HG03139 (cell line): ENCODE data around the gene ELAC2.

ENCODE experiments used
- ATAC-seq: cut with Tn5 transposase; IDR thresholded peaks from one replicate; pipeline ENCODE4 v1.9.1; 2021; ENCODE audit not compliant: unreplicated experiment

The ELAC2 gene

GRCh38 chr17:13016881-13017654 lies 759 bp downstream of the ELAC2 start:
- peak; percentile 19 for ATAC-seq

GRCh38 chr17:13014801-13015200 lies 3.0 kb downstream of the ELAC2 start:
- no peak for ATAC-seq

DNA sequence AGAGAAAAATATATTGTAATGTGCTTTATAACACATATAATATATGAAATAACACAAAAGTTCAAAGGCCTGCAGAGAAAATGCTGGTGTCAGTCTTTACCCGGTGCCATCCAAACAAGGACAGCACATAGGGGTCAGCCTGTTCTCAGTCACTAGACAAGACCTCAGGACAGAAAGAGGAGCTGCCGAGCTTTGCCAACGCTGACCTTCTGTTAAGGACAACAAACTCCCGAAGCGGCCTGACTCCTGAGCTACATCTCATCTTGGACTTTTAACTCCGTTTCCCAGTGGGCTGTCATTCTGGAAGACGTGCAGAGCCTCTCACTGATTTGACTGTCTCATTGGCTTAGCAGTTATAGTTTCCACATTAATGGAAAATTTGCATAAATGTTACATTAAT lies 6.9 kb downstream of the ELAC2 start:
- no peak for ATAC-seq

GRCh38 chr17:13008461-13008860 lies 9.4 kb downstream of the ELAC2 start:
- ATAC-seq: no peak

DNA sequence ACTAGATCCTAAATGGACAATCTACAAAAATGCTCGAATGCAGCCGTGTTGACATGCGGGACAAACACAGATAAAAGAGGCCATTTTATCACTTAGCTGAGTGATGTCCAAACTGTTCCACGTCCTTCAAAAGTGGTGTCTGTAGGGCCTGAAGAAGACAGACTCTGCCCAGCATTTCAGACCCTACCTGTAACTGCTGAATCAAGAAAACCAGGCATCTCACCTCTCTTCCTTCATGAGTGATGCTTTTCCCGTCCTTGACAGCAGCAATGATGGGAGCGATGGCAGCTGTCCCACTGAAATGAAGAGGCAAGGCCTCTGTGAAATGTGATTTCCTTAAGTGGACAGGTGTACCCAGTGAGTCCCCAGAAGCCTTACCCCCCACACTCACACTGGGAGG lies 12.3 kb downstream of the ELAC2 start:
- no peak for ATAC-seq

DNA sequence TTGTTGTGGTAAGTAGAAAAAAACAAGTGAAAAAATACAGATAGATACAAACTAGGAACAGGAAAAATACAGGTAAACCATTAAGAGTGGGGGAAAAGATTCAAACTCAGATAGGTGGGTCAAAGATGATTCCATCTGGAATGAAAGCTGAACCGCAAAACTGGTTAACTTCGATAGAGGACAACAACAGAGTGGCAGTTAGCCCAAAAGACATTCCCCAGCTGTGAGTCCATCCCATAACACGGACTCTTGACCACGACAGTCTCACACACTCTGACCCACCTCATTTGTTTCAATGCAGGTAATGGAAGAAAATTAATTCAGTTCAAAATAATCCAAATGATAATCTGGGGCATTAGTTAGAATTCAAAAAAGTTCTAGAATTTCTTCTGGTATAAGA lies 13.5 kb downstream of the ELAC2 start:
- ATAC-seq: no peak

- ATAC-seq: no peak
Measured at GRCh38 chr17:13003927-13004326, 13.9 kb downstream of the ELAC2 start.

DNA sequence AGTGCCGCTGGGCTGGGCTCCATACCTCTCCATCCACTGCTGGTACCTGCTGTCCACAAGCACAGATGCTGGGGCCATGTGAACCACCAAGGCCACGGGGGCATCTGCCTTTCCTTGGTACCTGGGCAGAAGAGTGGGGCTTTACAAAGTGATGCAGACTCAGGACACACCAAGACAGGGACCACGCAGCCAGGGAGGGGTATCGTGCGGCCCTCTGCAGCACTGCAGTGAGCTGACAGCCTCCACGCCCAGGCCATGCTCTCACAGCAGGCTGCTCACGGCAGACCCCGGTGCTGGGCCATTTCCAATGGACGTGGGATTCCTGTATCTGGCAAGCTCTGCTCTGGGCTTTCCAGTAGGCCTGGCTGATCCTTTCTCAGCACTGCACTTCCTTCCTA lies 14.4 kb downstream of the ELAC2 start:
- no peak for ATAC-seq

GRCh38 chr17:13002761-13003453 lies 14.9 kb downstream of the ELAC2 start:
- no peak for ATAC-seq

- no peak for ATAC-seq
Measured at GRCh38 chr17:13001991-13002615, 15.7 kb downstream of the ELAC2 start.

DNA sequence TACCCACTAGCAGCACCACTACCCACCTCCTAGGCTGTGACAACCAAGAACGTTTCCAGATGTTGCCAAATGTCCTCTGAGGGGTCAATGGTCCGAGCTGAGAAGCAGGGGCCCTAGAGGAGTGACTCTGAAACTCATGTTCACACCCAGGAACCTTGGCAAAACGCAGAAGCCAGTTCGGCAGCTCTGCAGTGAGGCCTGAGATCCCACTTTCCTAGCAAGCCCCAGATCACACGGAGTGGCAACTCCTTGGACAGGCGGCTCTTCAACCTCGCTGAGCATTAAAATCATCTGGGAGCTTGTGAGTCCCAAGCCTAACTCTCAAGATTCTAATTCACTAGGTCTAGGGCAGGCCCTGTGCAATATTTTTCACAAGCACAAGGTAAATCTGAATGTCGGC lies 17.3 kb downstream of the ELAC2 start:
- no peak for ATAC-seq

- no peak for ATAC-seq
Measured at GRCh38 chr17:12998874-12999273, 19.0 kb downstream of the ELAC2 start.

DNA sequence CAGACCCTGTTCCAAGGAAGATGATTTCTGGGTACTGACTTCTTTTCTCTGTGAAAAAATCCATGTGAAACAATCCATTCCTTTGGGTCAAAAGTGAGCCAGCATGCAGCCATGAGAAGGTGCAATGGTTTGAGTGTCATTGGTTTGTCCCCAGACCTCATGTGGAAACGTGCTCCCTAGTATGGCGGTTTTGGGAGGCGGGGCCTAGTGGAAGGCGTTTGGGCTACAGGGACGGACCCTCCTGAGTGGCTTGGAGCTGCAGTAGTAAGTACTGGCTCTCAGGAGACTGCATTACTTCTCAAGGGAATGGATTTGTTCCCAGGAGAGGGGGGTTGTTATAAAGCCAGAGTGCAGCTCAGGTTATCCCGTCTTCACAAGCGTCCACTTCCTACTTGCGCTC lies 19.4 kb downstream of the ELAC2 start:
- no peak for ATAC-seq

- ATAC-seq: no peak
Measured at GRCh38 chr17:12996941-12997340, 20.9 kb downstream of the ELAC2 start.

- no peak for ATAC-seq
Measured at GRCh38 chr17:12996357-12996756, 21.5 kb downstream of the ELAC2 start.

DNA sequence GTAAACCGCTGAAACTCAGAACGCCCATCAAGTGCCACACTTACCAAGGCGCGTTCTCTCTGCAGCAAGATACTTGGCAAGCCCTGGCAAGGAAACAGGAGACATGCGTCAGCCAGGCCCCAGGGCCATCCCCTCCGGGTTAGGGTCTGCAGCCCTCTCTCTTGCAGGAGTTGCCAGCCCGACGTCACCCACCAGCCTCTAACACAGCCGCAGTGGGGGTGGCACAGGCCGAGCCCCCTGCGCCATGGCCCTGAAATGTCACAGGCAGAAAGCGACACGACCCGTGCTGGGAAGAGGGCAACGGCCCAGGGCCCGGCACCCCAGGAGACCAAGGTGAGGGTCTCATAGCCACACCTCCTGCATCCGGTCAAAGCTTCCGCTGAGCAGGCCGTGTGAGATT lies 21.9 kb downstream of the ELAC2 start:
- no peak for ATAC-seq

DNA sequence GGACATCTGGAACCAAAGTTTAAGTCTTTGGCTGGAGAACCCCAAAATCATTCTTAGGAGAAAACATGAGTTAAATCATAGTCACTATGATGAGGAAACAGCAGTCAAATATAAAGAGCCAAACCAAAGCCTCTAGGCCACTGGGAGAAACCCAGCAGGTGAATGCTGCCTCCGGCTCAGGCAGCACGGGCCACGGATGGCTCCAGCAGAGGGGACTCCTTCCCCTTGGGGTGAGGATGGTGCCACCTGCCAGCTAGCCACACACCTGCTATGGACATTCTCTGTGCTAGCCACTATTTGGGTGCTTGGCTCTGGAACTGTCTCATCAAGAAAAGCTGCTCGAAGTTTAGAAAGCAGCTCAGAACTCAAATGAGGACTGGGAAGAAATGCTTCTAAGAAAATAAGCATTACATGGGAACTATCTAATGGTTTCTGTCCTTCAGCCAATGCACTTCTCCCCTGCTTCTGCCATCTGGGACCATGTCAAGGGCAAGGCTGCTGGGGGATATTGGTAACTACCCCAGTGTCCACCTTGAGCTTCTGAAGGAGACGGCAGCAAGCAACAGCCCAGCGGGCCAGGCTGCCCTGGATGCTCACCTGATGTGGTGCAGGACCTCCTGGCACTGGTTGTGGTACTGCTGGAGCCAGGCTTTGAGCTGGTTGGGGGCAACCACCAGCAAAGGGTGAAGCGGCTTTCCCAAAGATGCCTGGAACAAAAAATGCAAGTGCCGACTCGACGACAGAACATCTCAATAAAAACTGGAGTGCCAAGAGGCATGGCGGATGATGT lies 22.5 kb downstream of the ELAC2 start:
- ATAC-seq: no peak

DNA sequence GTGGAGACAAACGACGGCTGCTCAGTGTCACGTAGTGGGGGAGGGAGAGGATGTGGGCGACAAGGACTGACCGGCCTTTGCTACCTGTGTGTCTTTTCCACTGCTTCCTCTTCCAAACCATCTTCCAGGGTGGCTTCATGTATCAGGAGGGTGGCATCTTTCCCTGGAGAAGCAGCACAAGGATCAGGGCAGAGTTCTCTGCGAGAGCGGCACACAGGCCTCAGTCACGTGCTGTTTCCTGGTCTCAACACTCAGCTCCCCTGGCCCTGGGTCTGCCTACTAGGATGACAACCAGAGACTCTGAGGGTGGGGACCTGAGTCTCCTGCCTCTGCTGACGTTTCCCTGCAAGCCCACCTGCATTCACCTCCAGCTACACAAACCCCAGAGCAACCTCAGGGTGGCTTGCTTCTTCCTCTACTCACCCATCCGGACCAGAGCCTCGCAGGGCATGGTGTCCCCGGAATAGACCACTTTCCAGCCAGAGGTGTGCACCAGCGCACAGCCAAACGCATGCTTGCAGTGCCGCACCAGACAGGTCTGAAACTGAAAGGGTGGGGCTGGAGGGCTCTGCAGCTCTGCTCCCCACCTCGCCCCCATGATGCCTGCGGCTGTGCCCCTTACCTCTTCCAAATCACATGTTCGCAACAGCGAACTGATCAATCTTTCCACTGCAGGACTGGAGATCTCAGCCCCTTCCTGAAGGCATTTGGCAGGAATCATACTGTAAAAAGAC lies 23.3 kb downstream of the ELAC2 start:
- no peak for ATAC-seq

- no peak for ATAC-seq
Measured at GRCh38 chr17:12993631-12994030, 24.2 kb downstream of the ELAC2 start.

GRCh38 chr17:12992676-12993075 lies 25.2 kb downstream of the ELAC2 start:
- no peak for ATAC-seq

DNA sequence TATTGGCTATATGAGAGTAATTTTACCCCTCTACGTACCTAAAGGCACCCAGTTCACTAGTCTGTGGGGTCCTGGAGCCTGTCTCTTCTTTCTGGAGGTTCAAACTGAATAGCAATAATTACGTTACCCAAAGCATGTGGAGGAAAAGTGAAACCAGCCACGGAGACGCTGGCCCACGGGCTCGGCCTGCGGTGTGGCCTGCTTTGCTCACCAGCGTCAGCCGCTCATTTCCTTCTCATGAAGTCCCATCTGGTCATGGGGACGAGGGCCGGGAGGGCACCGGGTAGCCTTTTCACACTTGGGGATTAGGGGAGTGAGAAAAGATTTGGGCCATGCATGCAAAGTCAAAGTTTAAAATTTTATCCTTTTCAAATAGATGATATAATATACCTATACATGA lies 26.9 kb downstream of the ELAC2 start:
- ATAC-seq: no peak
